Measurements from ENCODE around the gene TSGA10IP. TPM values are rescaled to one million over a fixed set of nuclear protein-coding genes. Genes with fewer than 3 reads are reported as not detected.
A peak's percentile ranks its signal among the peaks of the same experiment; 100 is the strongest.

TSGA10IP gene
- total RNA-seq, 1 experiment from 2014 or later, result not detected

- no TSS peak for BruUV-seq (replicated peaks)
- Histone ChIP-seq H3K36me3 (ENCODE audit: control insufficient read depth, insufficient read depth, low read length) (no peaks in the 10 kb centered on the region; the same call in 1 of the 2 replicates), H3K4me1 (ENCODE audit: control insufficient read depth, insufficient read depth, low read length) (peaks cover 16% of the 10 kb centered on the region), H3K27me3 (ENCODE audit: control insufficient read depth, insufficient read depth, low read length) (no peaks in the 10 kb centered on the region), H3K27ac (ENCODE audit: low read length) (no peak overlapping the region), H3K9me3 (ENCODE audit: control insufficient read depth, insufficient read depth, low read depth, low read length) (no peaks in the 10 kb centered on the region), H3K4me3 (ENCODE audit: low read depth in 2 of 2, low read length in 2 of 2) (no peak overlapping the region)
- intact Hi-C loops (cut with micrococcal nuclease; ENCODE audit: unreplicated experiment), result no loop called here
- CTCF ChIA-PET, result no interaction called here
- ATAC-seq (no peak), DNase-seq (ENCODE audit: low read depth, low spot score) (no peak)
- POLR2A ChIA-PET, result no interaction called here
- no peak for TF ChIP-seq SIN3A (IDR thresholded peaks at IDR 0.05; ENCODE audit: borderline replicate concordance, insufficient read depth, low read depth, low read length)
- no peak for TF ChIP-seq TCF7L2 (IDR thresholded peaks at IDR 0.05; ENCODE audit: low read depth, low read length)
- TF ChIP-seq REST (IDR thresholded peaks at IDR 0.05; ENCODE audit: insufficient read depth in 1 of 2, low read depth in 2 of 2, low read length in 1 of 2), result no peak
- no peak for TF ChIP-seq POLR2AphosphoS5 (IDR thresholded peaks at IDR 0.05; ENCODE audit: low read depth, low read length)
- TF ChIP-seq CTCF (IDR thresholded peaks at IDR 0.05), result no peak
- in situ Hi-C loops (cut with HindIII; ENCODE audit: low pct_unique_long_range_greater_than_20kb, low sequenced_read_pairs), result no loop called here
Measured at GRCh38 chr11:65925397-65925796, 19.9 kb upstream of the TSGA10IP start.

- ChIA-PET POLR2A (no interaction called here), CTCF (interaction anchor here (0.7 kb wide), 1 partner anchor 22 kb away, joined by 3 read pairs; no protein-coding TSS in a partner anchor)
- TF ChIP-seq CTCF (IDR thresholded peaks at IDR 0.05) (no peak), REST (IDR thresholded peaks at IDR 0.05; ENCODE audit: insufficient read depth in 1 of 2, low read depth in 2 of 2, low read length in 1 of 2) (no peak), POLR2AphosphoS5 (IDR thresholded peaks at IDR 0.05; ENCODE audit: low read depth, low read length) (peak; percentile 40; the same call in 1 of the 2 replicates), TCF7L2 (IDR thresholded peaks at IDR 0.05; ENCODE audit: low read depth, low read length) (no peak)
- H3K9me3 ChIP-seq (ENCODE audit: control insufficient read depth, insufficient read depth, low read depth, low read length), result no peaks in the 10 kb centered on the region
- H3K36me3 ChIP-seq (ENCODE audit: control insufficient read depth, insufficient read depth, low read length), result no peaks in the 10 kb centered on the region
- BruUV-seq (replicated peaks), result no TSS peak
- ATAC-seq, result peak; percentile 31
- H3K27me3 ChIP-seq (ENCODE audit: control insufficient read depth, insufficient read depth, low read length), result no peaks in the 10 kb centered on the region
- in situ Hi-C loops (cut with HindIII; ENCODE audit: low pct_unique_long_range_greater_than_20kb, low sequenced_read_pairs) (no loop called here), intact Hi-C loops (cut with micrococcal nuclease; ENCODE audit: unreplicated experiment) (no loop called here)
- H3K4me3 ChIP-seq (ENCODE audit: low read depth in 2 of 2, low read length in 2 of 2), result no peak overlapping the region
- no peak overlapping the region for H3K27ac ChIP-seq (ENCODE audit: low read length)
- peaks cover 14% of the 10 kb centered on the region for H3K4me1 ChIP-seq (ENCODE audit: control insufficient read depth, insufficient read depth, low read length)
- no peak for DNase-seq (ENCODE audit: low read depth, low spot score)
Measured at GRCh38 chr11:65927904-65928397, 17.3 kb upstream of the TSGA10IP start.
